Spleen (tissue), 11 donors: ENCODE measurements around the gene NSUN6. TPM values are rescaled to one million over a fixed set of nuclear protein-coding genes. Genes with fewer than 3 reads are reported as not detected.
A peak's percentile ranks its signal among the peaks of the same experiment; 100 is the strongest.

Experiments used
- DNase-seq: peaks from one replicate; pipeline ENCODE4 v3.0.0-alpha.2; 2020
- H3K27ac ChIP-seq, 8 donors: fragments of 200-600 bp; sonication (generic) in 7 of 8; 1 replicate in 4 of 8; 2 replicates in 4 of 8; pipeline versions ENCODE4 v1.5.0 to v1.8.0; 2016 to 2021; ENCODE audit warnings: inconsistent platforms in 4 of 8, mild to moderate bottlenecking in 4 of 8, moderate library complexity in 1 of 8
- H3K27me3 ChIP-seq, 7 donors: fragments of 200-600 bp; sonication (generic) in 6 of 7; replicated peaks in 1 of 7; 1 replicate in 4 of 7; 2 replicates in 3 of 7; pipeline versions ENCODE4 v1.5.0 to v1.8.0; 2016 to 2021; ENCODE audit warnings: inconsistent platforms in 3 of 7, mild to moderate bottlenecking in 1 of 7
- H3K36me3 ChIP-seq, 6 donors: fragments of 200-600 bp; sonication (generic) in 5 of 6; 1 replicate in 4 of 6; 2 replicates in 2 of 6; pipeline versions ENCODE4 v1.5.0 to v1.8.0; 2016 to 2021; ENCODE audit warnings: inconsistent platforms in 2 of 6
- H3K4me1 ChIP-seq, 6 donors: fragments of 200-600 bp; sonication (generic) in 5 of 6; 1 replicate in 3 of 6; 2 replicates in 3 of 6; pipeline versions ENCODE4 v1.5.0 to v1.8.0; 2016 to 2021; ENCODE audit warnings: inconsistent platforms in 3 of 6
- H3K4me3 ChIP-seq, 8 donors: fragments of 200-600 bp; sonication (generic) in 7 of 8; 1 replicate in 4 of 8; 2 replicates in 4 of 8; pipeline versions ENCODE4 v1.5.0 to v1.8.0; 2016 to 2021; ENCODE audit warnings: inconsistent platforms in 4 of 8, mild to moderate bottlenecking in 4 of 8, moderate library complexity in 2 of 8
- H3K9me3 ChIP-seq, 8 donors: fragments of 200-600 bp; sonication (generic) in 7 of 8; 1 replicate in 4 of 8; 2 replicates in 4 of 8; pipeline versions ENCODE4 v1.5.0 to v1.8.0; 2016 to 2021; ENCODE audit warnings: inconsistent platforms in 4 of 8
- POLR2A ChIP-seq, 3 donors: fragments of 450-650 bp; IDR thresholded peaks; one replicate each; pipeline ENCODE4 v1.5.1; 2017; ENCODE audit warnings: antibody characterized with exemption in 3 of 3, mild to moderate bottlenecking in 1 of 3
- POLR2AphosphoS5 ChIP-seq, 3 donors: sonication (generic); formaldehyde crosslinking; IDR thresholded peaks; one replicate each; pipeline ENCODE4 v1.5.1; 2017; ENCODE audit warnings: antibody characterized with exemption in 3 of 3
- WGBS, 5 donors: extraction: QIAGEN DNeasy Blood & Tissue Kit in 3 of 5; methylation state at CpG; one replicate each; pipeline versions ENCODE4 v1.1.5 to v1.1.7; 2013 to 2018; 5-methylcytosine and 5-hydroxymethylcytosine counted together
- intact Hi-C: fragments of 100-400 bp; cut with DNase I; formaldehyde crosslinking; loops from one replicate; pipeline ENCODE4 v1.15.0; 2023; ENCODE audit warnings: low total_unique reads
- polyA plus RNA-seq, 3 donors: library from polyadenylated mRNA; stranded (reverse); fragments of 200-250 nt; gene quantifications; one replicate each; pipeline ENCODE4 v1.2.1, GENCODE V29; 2013
- total RNA-seq, 7 donors: library from RNA; depleted of rRNA in 3 of 7; stranded (reverse); fragments of >200 nt in 3 of 7; fragmentation: NEBNext Ultra II Directional in 4 of 7; extraction: Animal tissue kit (Norgen Biotek cat#: 25700) in 4 of 7; gene quantifications; one replicate each; pipeline versions ENCODE4 v1.1.0 to v1.2.1, GENCODE V29; 2016 to 2021
- TF ChIP-seq, protein P1 (sequence below), 11 experiments: fragments of 200-600 bp in 7 of 11; fragments of 450-650 bp in 4 of 11; sonication (generic) in 4 of 11; IDR thresholded peaks in 8 of 11; conservative IDR thresholded peaks in 3 of 11; 1 replicate in 7 of 11; 2 replicates in 4 of 11; pipeline versions ENCODE4 v1.4.0 to v1.8.0; 2016 to 2021; ENCODE audit warnings: antibody characterized with exemption in 11 of 11, inconsistent platforms in 4 of 11, mild to moderate bottlenecking in 1 of 11
- donor health status: healthy with polysubstance abuse.
- donor health status: DM: no; HTN: no; CAD: no; lungs with moderate emphysema.
- donor health status: DM: no; HTN: no; CAD: no.
- donor health status: Bipolar disorder and iron deficiency.
- donor health status: healthy.
- donor health status: DM: no; HTN: no; CAD: no.
- donor health status: DM: yes; HTN: yes; CAD: no.

Gene NSUN6
- total and polyA plus RNA-seq, 10 donors, result 6.4 to 25.8 (median 15.6) TPM

GRCh38 chr10:18665815-18666558 is 14.6 kb upstream of the NSUN6 start:
- intact Hi-C loops, result no loop called here

DNA sequence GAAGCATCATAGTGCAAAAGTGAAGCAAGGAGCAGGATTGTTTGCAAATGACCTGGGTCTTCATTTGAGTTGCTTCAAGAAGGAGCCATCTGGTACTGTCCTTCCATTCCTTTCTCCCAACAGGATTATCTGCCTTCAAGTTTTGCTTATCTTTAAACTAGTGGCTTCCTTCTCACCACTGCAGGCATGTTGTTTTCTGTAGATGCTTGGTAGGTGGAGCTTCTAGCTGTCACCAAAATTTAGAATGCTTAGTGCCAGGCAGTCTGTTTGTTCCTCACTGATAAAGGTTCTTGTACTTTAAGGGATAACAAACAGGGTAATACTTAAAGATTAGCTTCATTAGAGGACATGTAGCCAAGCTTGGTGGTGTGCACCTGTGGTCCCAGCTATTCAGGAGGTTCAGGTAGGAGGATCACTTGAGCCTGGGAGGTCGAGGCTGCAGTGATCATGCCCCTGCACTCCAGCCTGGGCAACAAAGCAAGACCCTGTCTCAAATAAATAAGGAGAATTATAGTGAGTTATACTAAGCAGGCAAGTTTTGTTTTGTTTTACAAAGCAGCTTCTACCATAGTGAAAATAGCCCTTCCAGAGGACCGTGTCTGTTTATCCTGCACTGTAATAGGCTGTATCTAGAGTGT is 13.6 kb upstream of the NSUN6 start:
- TF ChIP-seq POLR2A (IDR thresholded peaks at IDR 0.05), result no peak
- TF ChIP-seq POLR2AphosphoS5 (IDR thresholded peaks at IDR 0.05), result no peak
- TF ChIP-seq, protein P1, sequence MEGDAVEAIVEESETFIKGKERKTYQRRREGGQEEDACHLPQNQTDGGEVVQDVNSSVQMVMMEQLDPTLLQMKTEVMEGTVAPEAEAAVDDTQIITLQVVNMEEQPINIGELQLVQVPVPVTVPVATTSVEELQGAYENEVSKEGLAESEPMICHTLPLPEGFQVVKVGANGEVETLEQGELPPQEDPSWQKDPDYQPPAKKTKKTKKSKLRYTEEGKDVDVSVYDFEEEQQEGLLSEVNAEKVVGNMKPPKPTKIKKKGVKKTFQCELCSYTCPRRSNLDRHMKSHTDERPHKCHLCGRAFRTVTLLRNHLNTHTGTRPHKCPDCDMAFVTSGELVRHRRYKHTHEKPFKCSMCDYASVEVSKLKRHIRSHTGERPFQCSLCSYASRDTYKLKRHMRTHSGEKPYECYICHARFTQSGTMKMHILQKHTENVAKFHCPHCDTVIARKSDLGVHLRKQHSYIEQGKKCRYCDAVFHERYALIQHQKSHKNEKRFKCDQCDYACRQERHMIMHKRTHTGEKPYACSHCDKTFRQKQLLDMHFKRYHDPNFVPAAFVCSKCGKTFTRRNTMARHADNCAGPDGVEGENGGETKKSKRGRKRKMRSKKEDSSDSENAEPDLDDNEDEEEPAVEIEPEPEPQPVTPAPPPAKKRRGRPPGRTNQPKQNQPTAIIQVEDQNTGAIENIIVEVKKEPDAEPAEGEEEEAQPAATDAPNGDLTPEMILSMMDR (IDR thresholded peaks at IDR 0.05 in 8 of 11, conservative IDR thresholded peaks at IDR 0.05 in 3 of 11), result no peak
- DNase-seq, result no peak
- intact Hi-C loops, result no loop called here
- H3K27ac ChIP-seq, result no peak overlapping the region
- 91 to 97% (median 95%) methylated on average over 2 of the region's 2 CpGs for WGBS, 5 donors
- H3K9me3 ChIP-seq, result no peaks in the 10 kb centered on the region
- peaks cover 0 to 46% (median 15%) of the 10 kb centered on the region in 6 donors for H3K36me3 ChIP-seq
- H3K4me3 ChIP-seq, result no peak overlapping the region
- peaks cover 22 to 62% (median 30%) of the 10 kb centered on the region in 6 donors for H3K4me1 ChIP-seq
- H3K27me3 ChIP-seq, result no peaks in the 10 kb centered on the region

More at GRCh38 chr10:18665815-18666558, 14.6 kb upstream of the NSUN6 start:
- H3K27me3 ChIP-seq, result no peaks in the 10 kb centered on the region
- H3K4me3 ChIP-seq, result no peak overlapping the region
- no peak for DNase-seq
- no peak for TF ChIP-seq POLR2A (IDR thresholded peaks at IDR 0.05)
- TF ChIP-seq, protein P1 (IDR thresholded peaks at IDR 0.05 in 8 of 11, conservative IDR thresholded peaks at IDR 0.05 in 3 of 11), result no peak
- TF ChIP-seq POLR2AphosphoS5 (IDR thresholded peaks at IDR 0.05), result no peak
- peaks cover 12 to 52% (median 21%) of the 10 kb centered on the region in 6 donors for H3K4me1 ChIP-seq
- H3K36me3 ChIP-seq, result peaks cover 0 to 57% (median 25%) of the 10 kb centered on the region in 6 donors
- H3K9me3 ChIP-seq, result no peaks in the 10 kb centered on the region
- WGBS, 5 donors, result 59 to 83% (median 75%) methylated on average over 3 of the region's 3 CpGs
- H3K27ac ChIP-seq, result no peak overlapping the region

- intact Hi-C loops, result no loop called here
- peak overlapping the region in 6 of 8 donors; percentile 75 to 97 (median 90) for H3K4me3 ChIP-seq
- peaks cover 0 to 14% (median 0%) of the 10 kb centered on the region in 6 donors for H3K36me3 ChIP-seq
- peak overlapping the region in 1 of 8 donors; percentile 97 for H3K27ac ChIP-seq
- H3K27me3 ChIP-seq, result no peaks in the 10 kb centered on the region
- no peak for DNase-seq
- WGBS, 5 donors, result 86 to 91% (median 89%) methylated on average over 19 of the region's 19 CpGs
- no peaks in the 10 kb centered on the region for H3K9me3 ChIP-seq
- TF ChIP-seq POLR2AphosphoS5 (IDR thresholded peaks at IDR 0.05) (no peak), POLR2A (IDR thresholded peaks at IDR 0.05) (no peak)
- TF ChIP-seq, protein P1 (IDR thresholded peaks at IDR 0.05 in 8 of 11, conservative IDR thresholded peaks at IDR 0.05 in 3 of 11), result no peak
- H3K4me1 ChIP-seq, result peaks cover 24 to 75% (median 39%) of the 10 kb centered on the region in 6 donors
Observed at GRCh38 chr10:18660816-18661431, 9.5 kb upstream of the NSUN6 start.
